Esophagus squamous epithelium (tissue), 4 donors: Measurements from ENCODE around the gene SH3PXD2B.

Experiments
- CTCF ChIP-seq, 6 experiments: fragments of 450-650 bp in 4 of 6; fragments of 200-600 bp in 2 of 6; sonication (generic) in 2 of 6; IDR thresholded peaks; one replicate each; pipeline ENCODE4 v1.5.1; 2016 to 2019; ENCODE audit warnings: antibody characterized with exemption in 6 of 6, mild to moderate bottlenecking in 4 of 6, moderate library complexity in 4 of 6
- POLR2A ChIP-seq, 4 donors: fragments of 450-650 bp; IDR thresholded peaks; one replicate each; pipeline ENCODE4 v1.6.1; 2017; ENCODE audit warnings: antibody characterized with exemption in 4 of 4, mild to moderate bottlenecking in 4 of 4, moderate library complexity in 3 of 4

- no peak for TF ChIP-seq CTCF (IDR thresholded peaks at IDR 0.05)
- TF ChIP-seq POLR2A (IDR thresholded peaks at IDR 0.05), result no peak
Measured at GRCh38 chr5:172379481-172379880, 74.8 kb downstream of the SH3PXD2B start.
